AG04449 (cell line): Measurements from ENCODE around the gene CCNK.

Source experiments
- CTCF ChIA-PET: fragments of 350-600 bp; formaldehyde crosslinking; extraction: SDS; loops from one replicate; lab custom pipeline; 2021; ENCODE audit warnings: antibody characterized with exemption; lab: Yijun Ruan, JAX
- POLR2A ChIA-PET: fragments of 400-600, 350-600 bp; formaldehyde crosslinking; extraction: SDS; loops from one replicate; lab custom pipeline; 2020; ENCODE audit warnings: antibody characterized with exemption, inconsistent platforms; lab: Yijun Ruan, JAX
- DNase-seq: peaks from one replicate; pipeline ENCODE4 v3.0.0-alpha.2; 2010; ENCODE audit warnings: low read depth, low spot score
- H3K4me3 ChIP-seq: 2 replicates; pipeline ENCODE4 v1.5.1; 2011; ENCODE audit warnings: low read depth, mild to moderate bottlenecking, control low read depth, low read length
- CTCF ChIP-seq: IDR thresholded peaks from one replicate; pipeline ENCODE4 v1.5.1; 2011; ENCODE audit warnings: mild to moderate bottlenecking, moderate library complexity, low read length, control low read depth, inconsistent platforms; ENCODE audit not compliant: insufficient read depth; ENCODE audit errors: missing control alignments

The CCNK gene

GRCh38 chr14:99475660-99476059, 5.5 kb upstream of the CCNK start:
- no peak for TF ChIP-seq CTCF
- no peak for DNase-seq
- ChIA-PET POLR2A (no interaction called here), CTCF (interaction anchor here (0.8 kb wide), 1 partner anchor 87 kb away, joined by 4 read pairs; no protein-coding TSS in a partner anchor)
- no peak overlapping the region for H3K4me3 ChIP-seq

- CTCF ChIA-PET, result no interaction called here
- TF ChIP-seq CTCF, result no peak
- no peak overlapping the region for H3K4me3 ChIP-seq
- DNase-seq, result no peak
- POLR2A ChIA-PET, result no interaction called here
Measured at GRCh38 chr14:99476864-99477263, 4.3 kb upstream of the CCNK start.

- POLR2A ChIA-PET, result no interaction called here
- CTCF ChIA-PET, result no interaction called here
- no peak for TF ChIP-seq CTCF
- H3K4me3 ChIP-seq, result no peak overlapping the region
- DNase-seq, result no peak
Measured at GRCh38 chr14:99478128-99478527, 3.1 kb upstream of the CCNK start.

GRCh38 chr14:99479160-99479905, 1.9 kb upstream of the CCNK start:
- ChIA-PET POLR2A (no interaction called here), CTCF (interaction anchor here (2.1 kb wide), 1 partner anchor 8 kb away, joined by 9 read pairs; no protein-coding TSS in a partner anchor)
- DNase-seq, result no peak
- H3K4me3 ChIP-seq, result peak overlapping the region; percentile 69
- peak; percentile 7 for TF ChIP-seq CTCF

- CTCF ChIA-PET, result interaction anchor here (2.1 kb wide), 1 partner anchor 9 kb away, joined by 9 read pairs; no protein-coding TSS in a partner anchor
- no peak for TF ChIP-seq CTCF
- H3K4me3 ChIP-seq, result peak within 1 kb of the TSS; percentile 91
- DNase-seq, result peak; percentile 14
- POLR2A ChIA-PET, result interaction anchor here (0.7 to 1.0 kb wide), 4 partner anchors 11 to 203 kb away, joined by 3 read pairs; no protein-coding TSS in a partner anchor
Measured at GRCh38 chr14:99479906-99480869, 1.0 kb upstream of the CCNK start, which contains the start of gene SETD3. Gene SETD3 (minus strand): TSS chr14:99480859. CDS start chr14:99465805, 15,054 bp downstream.
